ENCODE measurements around the gene FUZ. TPM values are rescaled to one million over a fixed set of nuclear protein-coding genes. Genes with fewer than 3 reads are reported as not detected.

FUZ gene
- total and polyA plus RNA-seq, 2 of the 8 experiments (the other 6 are each of a cell fraction or from before 2014, with no cell fraction given), result 28.4 to 33.9 TPM

DNA sequence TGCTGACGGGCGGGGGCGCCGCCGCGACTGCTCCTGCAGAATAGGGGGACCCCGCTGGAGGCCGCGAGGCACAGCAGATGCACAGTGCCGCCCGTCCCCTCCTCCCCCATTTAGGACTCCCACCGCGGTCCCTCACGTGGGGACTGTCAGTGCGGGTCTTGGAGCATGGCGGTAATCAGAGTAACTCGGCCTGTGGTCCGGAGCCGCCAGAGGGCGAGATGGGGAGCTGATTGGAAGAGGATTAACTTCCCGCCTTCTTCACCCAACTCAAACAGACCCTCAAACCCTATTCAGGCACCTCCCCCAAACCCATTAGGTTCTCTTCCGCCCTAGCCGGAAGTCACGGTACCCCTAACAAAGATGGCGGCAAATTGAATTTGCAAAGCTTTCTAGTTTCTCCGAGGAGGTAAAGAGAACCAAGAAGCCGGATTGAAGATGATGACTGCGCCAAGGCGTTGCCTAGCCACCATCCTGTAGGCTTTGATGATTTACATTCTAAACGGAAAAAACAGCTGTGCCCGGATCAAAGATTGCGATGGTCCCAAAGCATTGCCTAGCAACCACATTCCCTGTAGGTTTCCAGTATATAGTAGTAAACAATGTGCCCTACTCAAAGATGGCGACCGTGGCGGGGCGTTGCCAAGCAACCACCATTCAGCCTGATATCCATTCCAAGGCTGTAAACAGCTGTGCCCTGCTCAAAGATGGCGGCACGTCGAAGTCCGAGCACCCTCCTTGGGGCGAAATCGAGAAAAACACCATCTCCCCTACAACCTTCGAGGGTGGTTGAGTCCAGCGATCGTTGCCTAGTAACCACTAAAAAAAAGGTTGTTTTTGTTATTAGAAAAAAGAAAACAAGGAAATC, at the start of gene FUZ (continued):
- TF ChIP-seq NRF1 (IDR thresholded peaks at IDR 0.05; ENCODE audit: low read depth, low read length), result no peak
- TF ChIP-seq, protein P1, sequence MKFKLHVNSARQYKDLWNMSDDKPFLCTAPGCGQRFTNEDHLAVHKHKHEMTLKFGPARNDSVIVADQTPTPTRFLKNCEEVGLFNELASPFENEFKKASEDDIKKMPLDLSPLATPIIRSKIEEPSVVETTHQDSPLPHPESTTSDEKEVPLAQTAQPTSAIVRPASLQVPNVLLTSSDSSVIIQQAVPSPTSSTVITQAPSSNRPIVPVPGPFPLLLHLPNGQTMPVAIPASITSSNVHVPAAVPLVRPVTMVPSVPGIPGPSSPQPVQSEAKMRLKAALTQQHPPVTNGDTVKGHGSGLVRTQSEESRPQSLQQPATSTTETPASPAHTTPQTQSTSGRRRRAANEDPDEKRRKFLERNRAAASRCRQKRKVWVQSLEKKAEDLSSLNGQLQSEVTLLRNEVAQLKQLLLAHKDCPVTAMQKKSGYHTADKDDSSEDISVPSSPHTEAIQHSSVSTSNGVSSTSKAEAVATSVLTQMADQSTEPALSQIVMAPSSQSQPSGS (IDR thresholded peaks at IDR 0.05; ENCODE audit: low read length), result no peak
- peak in 1 of 2 experiments; percentile 86; a peak in 1 of 4 replicates for TF ChIP-seq HDAC2 (IDR thresholded peaks at IDR 0.05; ENCODE audit: borderline replicate concordance in 1 of 2, low read depth in 2 of 2, low read length in 2 of 2)
- TF ChIP-seq BRCA1 (IDR thresholded peaks at IDR 0.05; ENCODE audit: low read depth, low read length), result no peak
- peak; percentile 86 for TF ChIP-seq CHD1 (IDR thresholded peaks at IDR 0.05; ENCODE audit: low read depth, low read length)
- peak; percentile 67 for TF ChIP-seq TBP (IDR thresholded peaks at IDR 0.05; ENCODE audit: low read depth, low read length)
- TF ChIP-seq BACH1 (IDR thresholded peaks at IDR 0.05; ENCODE audit: low read length), result no peak
- TF ChIP-seq, protein P2, sequence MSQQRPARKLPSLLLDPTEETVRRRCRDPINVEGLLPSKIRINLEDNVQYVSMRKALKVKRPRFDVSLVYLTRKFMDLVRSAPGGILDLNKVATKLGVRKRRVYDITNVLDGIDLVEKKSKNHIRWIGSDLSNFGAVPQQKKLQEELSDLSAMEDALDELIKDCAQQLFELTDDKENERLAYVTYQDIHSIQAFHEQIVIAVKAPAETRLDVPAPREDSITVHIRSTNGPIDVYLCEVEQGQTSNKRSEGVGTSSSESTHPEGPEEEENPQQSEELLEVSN (IDR thresholded peaks at IDR 0.05), result peak; percentile 90

Measured in H1 (cell line).